HG03135 (cell line): Measurements from ENCODE around the gene SRGN.
A peak's percentile ranks its signal among the peaks of the same experiment; 100 is the strongest.

ENCODE experiments used
- ATAC-seq: cut with Tn5 transposase; IDR thresholded peaks from one replicate; pipeline ENCODE4 v1.9.1; 2021; ENCODE audit warnings: mild to moderate bottlenecking, moderate library complexity; ENCODE audit not compliant: unreplicated experiment

SRGN gene

GRCh38 chr10:69089638-69090599 is 2.0 kb downstream of the SRGN start:
- peak; percentile 44 for ATAC-seq

GRCh38 chr10:69090685-69091084 is 2.8 kb downstream of the SRGN start:
- ATAC-seq: no peak

GRCh38 chr10:69091143-69091651 is 3.3 kb downstream of the SRGN start:
- no peak for ATAC-seq

- ATAC-seq: no peak
Observed at GRCh38 chr10:69092959-69093850, 5.3 kb downstream of the SRGN start.

GRCh38 chr10:69093933-69094332 is 6.0 kb downstream of the SRGN start:
- no peak for ATAC-seq

- no peak for ATAC-seq
Observed at GRCh38 chr10:69096045-69096444, 8.1 kb downstream of the SRGN start.

- no peak for ATAC-seq
Observed at GRCh38 chr10:69097729-69098128, 9.8 kb downstream of the SRGN start.

GRCh38 chr10:69100136-69100872 is 12.4 kb downstream of the SRGN start:
- no peak for ATAC-seq

- no peak for ATAC-seq
Observed at GRCh38 chr10:69101451-69102095, 13.7 kb downstream of the SRGN start.

GRCh38 chr10:69102440-69102839 is 14.5 kb downstream of the SRGN start:
- no peak for ATAC-seq

GRCh38 chr10:69103784-69104183 is 15.9 kb downstream of the SRGN start:
- ATAC-seq: no peak

GRCh38 chr10:69104994-69105790 is 17.3 kb downstream of the SRGN start:
- no peak for ATAC-seq

- no peak for ATAC-seq
Observed at GRCh38 chr10:69107176-69107490, 19.2 kb downstream of the SRGN start.

GRCh38 chr10:69107699-69108098 is 19.8 kb downstream of the SRGN start:
- no peak for ATAC-seq

- no peak for ATAC-seq
Observed at GRCh38 chr10:69119896-69120295, 32.0 kb downstream of the SRGN start.

GRCh38 chr10:69123306-69123746 is 35.4 kb downstream of the SRGN start:
- peak; percentile 27 for ATAC-seq

GRCh38 chr10:69123747-69124562 is 36.1 kb downstream of the SRGN start, which contains the start of gene VPS26A:
Gene VPS26A (plus strand): TSS chr10:69124178. CDS start chr10:69124278, 100 bp downstream.
- ATAC-seq: peak; percentile 85

- peak; percentile 14 for ATAC-seq
Observed at GRCh38 chr10:69124563-69125268, 36.8 kb downstream of the SRGN start.
